Lower leg skin (tissue), 4 donors: ENCODE data around the gene IDS. TPM values are rescaled to one million over a fixed set of nuclear protein-coding genes. Genes with fewer than 3 reads are reported as not detected.
"Not testable (repeated sequence)": the region's sequence is repeated elsewhere in the genome, so short reads cannot be mapped to it uniquely, and the experiment has no call there.

ENCODE experiments used
- DNase-seq, 2 donors: peaks; one replicate each; pipeline ENCODE4 v3.0.0-alpha.2; 2019; ENCODE audit warnings: low spot score in 2 of 2
- H3K4me3 ChIP-seq: fragments of 200-600 bp; sonication (generic); 2 replicates; pipeline ENCODE4 v1.5.1; 2017; ENCODE audit warnings: mild to moderate bottlenecking, low read depth; ENCODE audit not compliant: poor library complexity, severe bottlenecking
- POLR2A ChIP-seq, 2 donors: fragments of 450-650 bp; IDR thresholded peaks; one replicate each; pipeline ENCODE4 v1.6.1; 2016 to 2017; ENCODE audit warnings: antibody characterized with exemption in 2 of 2, mild to moderate bottlenecking in 1 of 2, moderate library complexity in 1 of 2
- WGBS, 2 donors: methylation state at CpG; one replicate each; pipeline ENCODE4 v1.1.5; 2018; 5-methylcytosine and 5-hydroxymethylcytosine counted together
- intact Hi-C: fragments of 100-400 bp; cut with DNase I; formaldehyde crosslinking; loops from one replicate; pipeline ENCODE4 v1.15.0; 2023; ENCODE audit warnings: low total_unique reads
- total RNA-seq, 4 donors: library from RNA; depleted of rRNA; stranded (reverse); fragments of >200 nt; gene quantifications; one replicate each; pipeline ENCODE4 v1.1.0, GENCODE V29; 2016
- TF ChIP-seq, protein P1 (sequence below), 3 donors: fragments of 450-650 bp; IDR thresholded peaks; one replicate each; pipeline ENCODE4 v1.5.1; 2016; ENCODE audit warnings: antibody characterized with exemption in 3 of 3, mild to moderate bottlenecking in 3 of 3, moderate library complexity in 2 of 3

IDS gene
- total RNA-seq, 4 donors from 2014 or later: 57.2 to 79.5 (median 70.7) TPM

DNA sequence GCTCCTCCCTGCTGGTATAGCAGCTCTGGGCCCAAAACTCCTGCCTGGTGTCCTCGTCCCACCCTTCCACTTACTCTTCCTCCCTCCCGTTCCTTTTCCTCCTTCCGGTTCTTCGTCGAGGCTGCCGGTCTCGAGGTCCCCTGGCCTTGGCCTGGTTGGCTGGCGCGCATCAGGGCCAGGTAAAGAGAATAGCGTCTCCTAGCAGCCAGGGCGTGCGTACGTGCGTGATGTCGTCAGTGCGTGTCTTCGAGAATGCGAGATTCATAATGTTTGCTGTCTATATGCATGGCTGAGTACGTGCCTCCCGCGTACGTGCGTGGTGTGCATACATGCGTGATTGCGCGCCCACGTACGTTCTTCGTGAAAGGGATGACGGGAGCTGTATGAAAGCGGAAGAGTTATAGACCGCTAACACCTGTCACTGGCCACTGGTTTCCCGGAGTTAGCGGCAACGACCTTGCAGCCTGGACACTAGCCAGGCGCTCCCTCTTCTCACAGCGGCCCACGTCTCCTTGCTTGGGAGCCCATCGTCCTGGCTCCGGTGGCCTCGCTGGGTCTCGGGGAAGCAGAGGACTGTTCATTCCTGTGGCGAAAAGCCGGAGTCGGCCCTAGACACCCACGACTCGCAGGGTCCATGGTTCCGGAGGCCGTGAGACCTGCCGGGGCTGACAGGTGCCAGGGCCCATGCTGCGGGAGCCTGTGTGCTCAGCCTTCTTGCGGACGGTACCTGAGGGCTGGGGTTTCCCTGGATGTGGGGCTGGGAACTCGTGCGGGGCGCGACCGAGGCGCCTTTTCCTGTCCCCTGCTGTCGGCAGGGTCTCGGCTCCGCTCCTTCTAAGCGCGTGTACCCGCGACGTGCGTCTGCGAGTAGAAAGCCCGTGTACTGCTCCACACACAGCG lies 35.8 kb upstream of the IDS start, which contains the start of gene EOLA1:
EOLA1 (plus strand) TSS at position 392 of the 900 bp plus-strand sequence. CDS start 4,619 bp downstream, outside the sequence.
- intact Hi-C loops: no loop called here
- TF ChIP-seq, protein P1, sequence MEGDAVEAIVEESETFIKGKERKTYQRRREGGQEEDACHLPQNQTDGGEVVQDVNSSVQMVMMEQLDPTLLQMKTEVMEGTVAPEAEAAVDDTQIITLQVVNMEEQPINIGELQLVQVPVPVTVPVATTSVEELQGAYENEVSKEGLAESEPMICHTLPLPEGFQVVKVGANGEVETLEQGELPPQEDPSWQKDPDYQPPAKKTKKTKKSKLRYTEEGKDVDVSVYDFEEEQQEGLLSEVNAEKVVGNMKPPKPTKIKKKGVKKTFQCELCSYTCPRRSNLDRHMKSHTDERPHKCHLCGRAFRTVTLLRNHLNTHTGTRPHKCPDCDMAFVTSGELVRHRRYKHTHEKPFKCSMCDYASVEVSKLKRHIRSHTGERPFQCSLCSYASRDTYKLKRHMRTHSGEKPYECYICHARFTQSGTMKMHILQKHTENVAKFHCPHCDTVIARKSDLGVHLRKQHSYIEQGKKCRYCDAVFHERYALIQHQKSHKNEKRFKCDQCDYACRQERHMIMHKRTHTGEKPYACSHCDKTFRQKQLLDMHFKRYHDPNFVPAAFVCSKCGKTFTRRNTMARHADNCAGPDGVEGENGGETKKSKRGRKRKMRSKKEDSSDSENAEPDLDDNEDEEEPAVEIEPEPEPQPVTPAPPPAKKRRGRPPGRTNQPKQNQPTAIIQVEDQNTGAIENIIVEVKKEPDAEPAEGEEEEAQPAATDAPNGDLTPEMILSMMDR (IDR thresholded peaks at IDR 0.05): no peak
- no peak for TF ChIP-seq POLR2A (IDR thresholded peaks at IDR 0.05)
- DNase-seq: peak; percentile 88 to 96
- H3K4me3 ChIP-seq: peak within 1 kb of the TSS; percentile 49
- 0 to 52% methylated on average over 15 to 67 of the region's 71 CpGs for WGBS, 2 donors

DNA sequence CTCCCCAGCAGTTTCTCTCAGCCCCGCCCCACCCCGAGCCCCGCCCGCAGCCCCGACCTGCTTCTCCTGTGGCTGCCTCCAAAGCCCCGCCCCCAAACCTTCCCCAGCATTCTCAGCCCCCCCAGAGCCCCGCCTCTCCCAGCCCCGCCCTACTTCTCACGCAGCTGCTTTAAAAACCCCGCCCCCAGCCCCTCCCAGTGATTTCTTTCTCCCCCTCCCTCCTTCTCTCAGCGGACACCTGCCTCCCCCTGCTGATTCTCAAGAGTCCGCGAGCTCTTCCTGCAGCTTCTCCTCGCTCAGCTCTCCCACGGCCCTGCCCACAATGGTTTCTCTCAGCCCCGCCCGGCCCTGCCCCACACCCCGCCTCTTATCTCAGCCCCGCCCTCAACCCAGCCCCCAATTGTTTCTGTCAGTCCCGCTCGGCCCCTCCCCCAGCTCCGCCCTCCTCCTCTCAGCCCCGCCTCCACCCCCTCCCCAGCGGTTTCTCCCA lies 35.1 kb upstream of the IDS start:
- DNase-seq: peak; percentile 89 to 97
- TF ChIP-seq POLR2A (IDR thresholded peaks at IDR 0.05): no peak
- TF ChIP-seq, protein P1 (IDR thresholded peaks at IDR 0.05): no peak
- 0 to 39% methylated on average over 14 to 24 of the region's 24 CpGs for WGBS, 2 donors
- intact Hi-C loops: no loop called here
- H3K4me3 ChIP-seq: no peak overlapping the region

DNA sequence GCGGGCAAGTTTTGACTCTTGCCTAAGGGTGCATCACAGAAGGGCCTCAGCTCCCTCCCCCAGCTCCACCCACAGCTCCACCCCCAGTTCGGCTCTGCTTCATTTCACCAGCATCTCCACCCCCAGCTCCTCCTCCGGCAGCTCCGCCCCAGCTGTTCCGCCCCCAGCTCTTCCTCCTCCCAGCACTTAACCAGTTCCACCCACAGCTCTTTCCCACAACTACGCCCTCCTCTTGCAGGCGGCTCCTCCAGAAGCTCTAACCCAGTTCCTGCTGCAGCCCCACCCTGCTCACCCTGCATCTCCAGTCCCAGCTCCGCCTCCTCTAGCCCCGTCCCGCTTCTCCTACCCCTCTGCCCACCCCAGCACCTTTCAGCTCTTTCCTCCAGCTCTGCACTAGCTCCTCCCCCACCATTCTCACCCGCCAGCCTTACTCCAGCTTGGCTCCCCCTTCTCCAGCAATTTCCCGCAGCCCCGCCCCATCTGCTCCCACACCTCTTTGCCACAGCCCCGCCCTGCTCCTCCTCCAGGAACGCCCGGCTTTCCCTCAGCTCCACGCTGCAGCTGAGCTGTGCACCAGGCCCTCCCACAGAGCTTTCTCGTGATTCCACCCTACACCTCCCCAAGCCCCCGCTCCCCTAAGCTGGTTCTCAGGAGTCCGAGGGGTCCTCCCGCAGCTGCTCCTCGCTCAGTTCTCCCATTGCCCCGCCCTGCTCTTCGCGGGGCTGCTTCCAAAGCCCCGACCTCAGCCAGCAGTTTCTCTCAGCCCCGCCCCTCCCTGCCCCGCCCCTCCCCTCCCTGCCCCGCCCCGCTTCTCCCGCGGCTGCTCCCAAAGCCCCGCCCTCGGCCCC lies 34.4 kb upstream of the IDS start:
- intact Hi-C loops: no loop called here
- WGBS, 2 donors: 0 to 42% methylated on average over 25 to 33 of the region's 34 CpGs
- TF ChIP-seq POLR2A (IDR thresholded peaks at IDR 0.05): no peak
- TF ChIP-seq, protein P1 (IDR thresholded peaks at IDR 0.05): no peak
- no peak overlapping the region for H3K4me3 ChIP-seq
- peak; percentile 88 to 97 for DNase-seq

DNA sequence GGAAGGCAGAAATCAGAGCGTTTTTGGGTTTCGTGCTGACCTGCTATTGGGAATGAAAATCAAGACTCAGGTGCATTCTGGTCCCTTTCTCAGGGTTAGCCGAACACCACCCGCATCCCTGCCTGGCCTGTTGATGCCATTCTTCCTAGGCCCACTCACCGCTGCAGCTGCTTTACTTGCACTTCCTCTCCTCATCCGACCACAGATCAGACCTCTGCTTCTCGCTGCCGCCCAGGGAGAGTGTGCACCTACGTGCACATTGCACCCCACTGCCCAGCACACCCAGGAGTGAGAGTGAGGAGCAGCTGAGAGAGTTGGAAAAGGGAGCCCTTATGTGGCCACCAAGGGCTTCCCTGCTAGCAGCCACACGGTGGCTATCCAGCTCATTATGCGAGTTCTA lies 32.4 kb upstream of the IDS start:
- H3K4me3 ChIP-seq, intact Hi-C loops: not testable (repeated sequence)
- peak in 1 of 2 donors; percentile 46 for DNase-seq
- WGBS, 2 donors: 86 to 90% methylated on average over 10 to 11 of the region's 11 CpGs

DNA sequence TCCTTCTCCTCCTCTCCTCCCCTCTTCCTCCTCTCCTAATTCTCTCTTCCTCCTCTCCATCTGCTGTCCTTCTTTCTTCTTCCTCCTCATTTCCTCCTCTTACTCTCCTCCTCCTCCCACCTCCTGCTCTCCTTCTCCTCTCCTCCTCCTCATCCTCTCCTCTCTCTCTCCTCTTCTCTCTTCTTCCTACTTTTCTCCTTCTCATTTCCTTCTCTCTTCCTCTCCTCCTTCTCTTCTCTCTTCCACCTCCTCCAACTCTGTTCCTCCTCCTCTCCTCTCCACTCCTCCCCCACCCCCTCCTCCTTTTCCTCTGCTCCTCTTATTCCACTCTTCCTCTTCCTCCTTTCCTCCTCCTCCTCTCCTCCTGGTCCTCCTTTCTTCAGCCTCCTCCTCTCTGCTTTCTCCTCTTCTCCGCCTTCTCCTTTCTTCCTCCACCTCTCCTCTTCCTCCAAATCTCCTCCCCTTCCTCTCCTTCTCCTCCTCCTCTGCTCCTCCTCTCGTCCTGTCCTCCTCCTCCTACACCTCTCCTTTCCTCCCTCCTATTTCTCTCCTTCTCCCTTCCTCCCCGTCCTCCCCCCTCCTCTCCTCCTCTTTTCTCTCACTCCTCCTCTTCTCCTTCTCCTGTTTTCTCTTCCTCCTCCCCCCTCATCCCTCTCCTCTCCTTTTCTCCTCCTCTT lies 30.0 kb upstream of the IDS start:
- H3K4me3 ChIP-seq, DNase-seq, intact Hi-C loops: not testable (repeated sequence)
- WGBS, 2 donors: 64 to 86% methylated on average over 3 of the region's 3 CpGs

DNA sequence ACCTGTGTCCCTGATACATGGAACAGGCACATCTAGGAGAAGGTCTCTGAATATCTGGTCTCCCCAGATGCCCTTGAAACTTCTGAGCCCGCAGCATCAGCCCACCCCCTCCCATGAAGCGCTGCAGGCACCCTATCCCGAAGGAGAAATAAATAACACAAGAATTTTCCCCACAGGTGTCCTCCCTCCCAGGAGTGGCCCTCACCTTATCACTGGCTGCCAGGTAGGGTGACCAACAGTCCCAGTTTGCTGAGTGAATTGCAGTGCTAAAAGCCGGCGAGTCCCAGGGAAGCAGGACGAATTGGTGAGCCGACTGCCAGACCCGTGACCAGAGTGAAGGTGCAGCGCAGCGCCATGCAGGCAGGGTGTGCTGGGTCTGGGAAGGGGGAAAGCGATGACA lies 28.9 kb upstream of the IDS start:
- intact Hi-C loops, H3K4me3 ChIP-seq: not testable (repeated sequence)
- WGBS, 2 donors: 88 to 90% methylated on average over 9 to 11 of the region's 11 CpGs
- DNase-seq: peak in 1 of 2 donors; percentile 36

DNA sequence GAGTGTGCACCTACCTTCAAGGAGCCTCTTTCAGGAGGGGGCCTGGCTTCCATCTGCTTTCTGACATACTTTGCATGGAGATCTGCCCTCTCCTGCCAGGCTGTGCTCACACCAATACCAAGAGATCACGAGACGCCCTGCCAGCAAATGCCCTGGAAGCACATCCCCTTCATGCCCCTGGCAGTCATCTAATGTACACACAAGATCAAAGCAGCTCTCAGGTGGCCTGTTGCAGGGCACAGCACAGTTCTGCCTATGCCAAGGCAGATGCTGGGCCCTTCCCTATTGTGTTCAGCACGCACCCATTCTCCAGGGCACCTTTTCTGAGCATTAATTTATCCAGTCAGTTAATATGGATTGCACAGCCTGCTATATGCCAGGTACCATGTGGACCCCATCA lies 27.8 kb upstream of the IDS start:
- intact Hi-C loops, H3K4me3 ChIP-seq: not testable (repeated sequence)
- DNase-seq: peak in 1 of 2 donors; percentile 20
- WGBS, 2 donors: no CpG with 5 or more reads among the region's 3 CpGs
